Spleen (tissue), 11 donors: ENCODE data around the gene NFYC. TPM values are rescaled to one million over a fixed set of nuclear protein-coding genes. Genes with fewer than 3 reads are reported as not detected.

Source experiments
- DNase-seq: peaks from one replicate; pipeline ENCODE4 v3.0.0-alpha.2; 2020
- H3K27ac ChIP-seq, 8 donors: fragments of 200-600 bp; sonication (generic) in 7 of 8; 1 replicate in 4 of 8; 2 replicates in 4 of 8; pipeline versions ENCODE4 v1.5.0 to v1.8.0; 2016 to 2021; ENCODE audit warnings: inconsistent platforms in 4 of 8, mild to moderate bottlenecking in 4 of 8, moderate library complexity in 1 of 8
- H3K27me3 ChIP-seq, 7 donors: fragments of 200-600 bp; sonication (generic) in 6 of 7; replicated peaks in 1 of 7; 1 replicate in 4 of 7; 2 replicates in 3 of 7; pipeline versions ENCODE4 v1.5.0 to v1.8.0; 2016 to 2021; ENCODE audit warnings: inconsistent platforms in 3 of 7, mild to moderate bottlenecking in 1 of 7
- H3K36me3 ChIP-seq, 6 donors: fragments of 200-600 bp; sonication (generic) in 5 of 6; 1 replicate in 4 of 6; 2 replicates in 2 of 6; pipeline versions ENCODE4 v1.5.0 to v1.8.0; 2016 to 2021; ENCODE audit warnings: inconsistent platforms in 2 of 6
- H3K4me1 ChIP-seq, 6 donors: fragments of 200-600 bp; sonication (generic) in 5 of 6; 1 replicate in 3 of 6; 2 replicates in 3 of 6; pipeline versions ENCODE4 v1.5.0 to v1.8.0; 2016 to 2021; ENCODE audit warnings: inconsistent platforms in 3 of 6
- H3K4me3 ChIP-seq, 8 donors: fragments of 200-600 bp; sonication (generic) in 7 of 8; 1 replicate in 4 of 8; 2 replicates in 4 of 8; pipeline versions ENCODE4 v1.5.0 to v1.8.0; 2016 to 2021; ENCODE audit warnings: inconsistent platforms in 4 of 8, mild to moderate bottlenecking in 4 of 8, moderate library complexity in 2 of 8
- H3K9me3 ChIP-seq, 8 donors: fragments of 200-600 bp; sonication (generic) in 7 of 8; 1 replicate in 4 of 8; 2 replicates in 4 of 8; pipeline versions ENCODE4 v1.5.0 to v1.8.0; 2016 to 2021; ENCODE audit warnings: inconsistent platforms in 4 of 8
- CTCF ChIP-seq, 11 experiments: fragments of 200-600 bp in 7 of 11; fragments of 450-650 bp in 4 of 11; sonication (generic) in 4 of 11; IDR thresholded peaks in 8 of 11; conservative IDR thresholded peaks in 3 of 11; 1 replicate in 7 of 11; 2 replicates in 4 of 11; pipeline versions ENCODE4 v1.4.0 to v1.8.0; 2016 to 2021; ENCODE audit warnings: antibody characterized with exemption in 11 of 11, inconsistent platforms in 4 of 11, mild to moderate bottlenecking in 1 of 11
- POLR2A ChIP-seq, 3 donors: fragments of 450-650 bp; IDR thresholded peaks; one replicate each; pipeline ENCODE4 v1.5.1; 2017; ENCODE audit warnings: antibody characterized with exemption in 3 of 3, mild to moderate bottlenecking in 1 of 3
- POLR2AphosphoS5 ChIP-seq, 3 donors: sonication (generic); formaldehyde crosslinking; IDR thresholded peaks; one replicate each; pipeline ENCODE4 v1.5.1; 2017; ENCODE audit warnings: antibody characterized with exemption in 3 of 3
- WGBS, 5 donors: extraction: QIAGEN DNeasy Blood & Tissue Kit in 3 of 5; methylation state at CpG; one replicate each; pipeline versions ENCODE4 v1.1.5 to v1.1.7; 2013 to 2018; 5-methylcytosine and 5-hydroxymethylcytosine counted together
- intact Hi-C: fragments of 100-400 bp; cut with DNase I; formaldehyde crosslinking; loops from one replicate; pipeline ENCODE4 v1.15.0; 2023; ENCODE audit warnings: low total_unique reads
- polyA plus RNA-seq, 3 donors: library from polyadenylated mRNA; stranded (reverse); fragments of 200-250 nt; gene quantifications; one replicate each; pipeline ENCODE4 v1.2.1, GENCODE V29; 2013
- total RNA-seq, 7 donors: library from RNA; depleted of rRNA in 3 of 7; stranded (reverse); fragments of >200 nt in 3 of 7; fragmentation: NEBNext Ultra II Directional in 4 of 7; extraction: Animal tissue kit (Norgen Biotek cat#: 25700) in 4 of 7; gene quantifications; one replicate each; pipeline versions ENCODE4 v1.1.0 to v1.2.1, GENCODE V29; 2016 to 2021
- donor health status: healthy with polysubstance abuse.
- donor health status: DM: no; HTN: no; CAD: no; lungs with moderate emphysema.
- donor health status: DM: no; HTN: no; CAD: no.
- donor health status: Bipolar disorder and iron deficiency.
- donor health status: healthy.
- donor health status: DM: no; HTN: no; CAD: no.
- donor health status: DM: yes; HTN: yes; CAD: no.

The NFYC gene
- total and polyA plus RNA-seq, 10 donors, result 34.6 to 99.0 (median 67.7) TPM

- DNase-seq, result no peak
- H3K36me3 ChIP-seq, result no peaks in the 10 kb centered on the region
- H3K27ac ChIP-seq, result no peak overlapping the region
- no peak for TF ChIP-seq POLR2A (IDR thresholded peaks at IDR 0.05)
- no peak for TF ChIP-seq POLR2AphosphoS5 (IDR thresholded peaks at IDR 0.05)
- TF ChIP-seq CTCF (IDR thresholded peaks at IDR 0.05 in 8 of 11, conservative IDR thresholded peaks at IDR 0.05 in 3 of 11), result no peak
- no peaks in the 10 kb centered on the region for H3K27me3 ChIP-seq
- H3K4me3 ChIP-seq, result no peak overlapping the region
- peaks cover 0 to 28% (median 9%) of the 10 kb centered on the region in 6 donors for H3K4me1 ChIP-seq
- intact Hi-C loops, result no loop called here
- H3K9me3 ChIP-seq, result no peaks in the 10 kb centered on the region
- 72 to 95% (median 86%) methylated on average over 4 of the region's 4 CpGs for WGBS, 5 donors
Measured at GRCh38 chr1:40794048-40794447, 102.5 kb downstream of the NFYC start.

DNA sequence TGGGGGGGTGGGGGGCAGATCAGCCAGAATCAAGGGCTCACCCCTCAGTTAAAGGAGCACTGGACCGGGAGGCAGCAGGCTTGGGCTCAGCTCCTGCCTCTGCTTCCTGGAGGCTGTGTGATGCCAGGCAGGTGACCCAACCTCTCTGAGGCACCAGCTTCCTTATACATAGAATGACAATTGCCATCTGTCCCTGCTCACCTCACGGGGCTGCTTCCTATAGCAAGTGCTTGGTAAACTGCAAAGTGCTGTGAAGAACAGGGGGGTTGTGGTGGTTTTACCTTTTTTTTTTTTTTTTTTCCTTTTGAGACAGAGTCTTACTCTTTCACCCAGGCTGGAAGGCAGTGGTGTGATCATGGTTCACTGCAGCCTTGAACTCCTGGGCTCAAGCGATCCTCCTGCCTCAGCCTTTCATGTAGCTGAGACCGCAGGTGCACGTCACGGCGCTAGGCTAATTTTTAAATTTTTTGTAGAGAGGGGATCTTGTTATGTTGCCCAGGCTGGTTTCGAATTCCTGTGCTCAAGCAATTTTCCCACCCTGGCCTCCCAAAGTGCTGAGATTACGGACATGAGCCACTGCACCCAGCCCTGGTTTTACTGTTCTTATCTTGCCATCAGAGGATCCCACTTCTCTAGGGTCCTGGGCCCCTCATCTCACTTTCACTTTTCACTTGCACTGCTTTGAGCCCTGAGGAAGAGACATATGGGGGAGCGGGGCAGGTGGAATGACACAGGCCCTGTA lies 103.6 kb downstream of the NFYC start:
- Histone ChIP-seq H3K36me3 (no peaks in the 10 kb centered on the region), H3K9me3 (no peaks in the 10 kb centered on the region), H3K27ac (no peak overlapping the region), H3K27me3 (no peaks in the 10 kb centered on the region), H3K4me3 (no peak overlapping the region), H3K4me1 (peaks cover 0 to 38% (median 9%) of the 10 kb centered on the region in 6 donors)
- intact Hi-C loops, result no loop called here
- no peak for TF ChIP-seq POLR2A (IDR thresholded peaks at IDR 0.05)
- TF ChIP-seq POLR2AphosphoS5 (IDR thresholded peaks at IDR 0.05), result no peak
- no peak for TF ChIP-seq CTCF (IDR thresholded peaks at IDR 0.05 in 8 of 11, conservative IDR thresholded peaks at IDR 0.05 in 3 of 11)
- DNase-seq, result no peak
- WGBS, 5 donors, result 68 to 84% (median 77%) methylated on average over 10 of the region's 10 CpGs

DNA sequence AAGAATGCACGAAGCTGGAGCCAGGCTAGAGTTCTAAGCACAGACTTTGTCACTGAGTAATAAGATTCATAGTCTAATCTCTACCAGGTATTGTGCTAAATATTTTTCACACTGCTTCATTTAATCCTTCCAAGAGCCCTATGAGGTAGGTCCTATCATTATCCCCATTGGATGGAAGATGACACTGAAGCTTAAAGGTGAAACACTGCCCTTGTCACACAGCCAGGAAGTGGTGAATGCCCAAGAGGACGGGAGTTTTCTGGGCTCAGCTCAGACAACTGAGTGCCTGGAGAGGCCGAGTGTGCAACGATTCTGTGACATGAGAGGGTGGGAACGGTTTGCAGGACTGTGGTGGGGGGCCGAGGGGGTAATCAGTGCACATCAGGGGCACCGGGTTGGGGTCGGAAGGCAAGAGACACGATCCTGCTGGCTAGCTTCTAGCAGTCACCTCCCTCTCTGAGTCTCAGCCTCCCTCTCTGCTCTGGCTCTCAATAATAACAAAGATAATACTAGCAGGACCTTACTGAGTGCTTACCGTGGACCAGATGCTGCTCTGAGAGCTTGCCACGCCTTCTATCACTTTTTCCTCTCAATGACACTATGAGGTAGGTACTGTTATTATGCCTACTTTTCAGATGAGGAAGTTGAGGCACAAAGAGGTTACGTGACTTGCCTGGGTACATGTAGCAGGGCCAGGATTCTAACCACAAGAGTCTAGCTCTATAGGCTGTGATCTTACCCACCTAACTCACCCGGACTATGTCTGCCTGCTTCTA lies 104.5 kb downstream of the NFYC start:
- Histone ChIP-seq H3K27me3 (no peaks in the 10 kb centered on the region), H3K4me3 (no peak overlapping the region), H3K9me3 (no peaks in the 10 kb centered on the region), H3K36me3 (no peaks in the 10 kb centered on the region), H3K4me1 (peaks cover 0 to 38% (median 9%) of the 10 kb centered on the region in 6 donors), H3K27ac (no peak overlapping the region)
- WGBS, 5 donors, result 54 to 70% (median 61%) methylated on average over 12 to 13 of the region's 13 CpGs
- intact Hi-C loops, result no loop called here
- TF ChIP-seq CTCF (IDR thresholded peaks at IDR 0.05 in 8 of 11, conservative IDR thresholded peaks at IDR 0.05 in 3 of 11) (no peak), POLR2AphosphoS5 (IDR thresholded peaks at IDR 0.05) (no peak), POLR2A (IDR thresholded peaks at IDR 0.05) (no peak)
- DNase-seq, result no peak
